K562 (cell line): ENCODE measurements around the gene GJC2. TPM values are rescaled to one million over a fixed set of nuclear protein-coding genes. Genes with fewer than 3 reads are reported as not detected.

Experiments
- ATAC-seq: fragments of 200-7000 bp; cut with Tn5 transposase; 3 replicates; pipeline ENCODE4 v1.9.1; 2020; ENCODE audit warnings: moderate library complexity
- BruUV-seq: library from RNA; stranded (reverse); fragments of 400-500 nt; replicated peaks from 2 replicates; lab custom pipeline; 2021; lab: Mats Ljungman, UMichigan
- CTCF ChIA-PET: fragments of 300-600 bp; formaldehyde crosslinking; extraction: SDS; loops from one replicate; lab custom pipeline; 2021; ENCODE audit warnings: low intra/inter-chr PET ratio; lab: Yijun Ruan, JAX
- POLR2A ChIA-PET: fragments of 300-600, 350-650 bp; sonication (Branson Sonifier 250); formaldehyde crosslinking; extraction: SDS; loops from one replicate; lab custom pipeline; 2021; ENCODE audit warnings: antibody characterized with exemption, inconsistent platforms; lab: Yijun Ruan, JAX
- DNase-seq, 4 experiments: peaks; one replicate each; pipeline versions ENCODE4 v3.0.0 to v3.0.0-alpha.2; 2011 to 2018; ENCODE audit warnings: low spot score in 3 of 4, mixed read lengths in 3 of 4; ENCODE audit errors: extremely low read depth in 1 of 4
- FAIRE-seq: peaks from 2 replicates; lab custom pipeline; 2011; peaks lifted over from hg19 to GRCh38; lab: Jason Lieb, UNC
- H2AFZ ChIP-seq: 2 replicates; pipeline ENCODE4 v1.6.0; 2011; ENCODE audit warnings: low read depth, low read length, control low read depth, inconsistent platforms
- H3K27ac ChIP-seq: fragments of 200-600 bp; 3 replicates; pipeline ENCODE4 v1.8.0; 2011; ENCODE audit warnings: low read depth, mild to moderate bottlenecking, control low read depth, inconsistent platforms, low read length, moderate library complexity, mixed read lengths; ENCODE audit errors: extremely low read depth
- H3K27me3 ChIP-seq, 2 experiments: fragments of 300-600 bp in 1 of 2; 2 replicates in 1 of 2; 3 replicates in 1 of 2; pipeline versions ENCODE4 v1.6.0 to v1.8.0; 2011; ENCODE audit warnings: inconsistent platforms in 2 of 2, low read length in 2 of 2, mild to moderate bottlenecking in 1 of 2, mixed read lengths in 1 of 2, moderate library complexity in 1 of 2; ENCODE audit not compliant: control insufficient read depth in 2 of 2, insufficient read depth in 2 of 2
- H3K36me3 ChIP-seq: fragments of 300-600 bp; 3 replicates; pipeline ENCODE4 v1.8.0; 2011; ENCODE audit warnings: mild to moderate bottlenecking, low read length, inconsistent platforms; ENCODE audit not compliant: control insufficient read depth, insufficient read depth
- H3K4me1 ChIP-seq, 2 experiments: fragments of 200-600 bp in 1 of 2; replicated peaks in 1 of 2; 2 replicates in 1 of 2; 3 replicates in 1 of 2; pipeline versions ENCODE4 v1.5.1 to v1.8.0; 2011; ENCODE audit warnings: inconsistent platforms in 2 of 2, low read length in 2 of 2, mild to moderate bottlenecking in 1 of 2, mixed read lengths in 1 of 2, moderate library complexity in 1 of 2; ENCODE audit not compliant: control insufficient read depth in 2 of 2, insufficient read depth in 2 of 2
- H3K4me2 ChIP-seq: 2 replicates; pipeline ENCODE4 v1.6.1; 2011; ENCODE audit warnings: low read length, control low read depth, inconsistent platforms, mixed read lengths; ENCODE audit not compliant: insufficient read depth
- H3K4me3 ChIP-seq: fragments of 200-600 bp; sonication (generic), shearing (Covaris generic); 2 replicates; pipeline ENCODE4 v1.5.1; 2016; ENCODE audit warnings: control low read depth, inconsistent platforms
- H3K79me2 ChIP-seq: fragments of 200-600 bp; 3 replicates; pipeline ENCODE4 v1.8.0; 2011; ENCODE audit warnings: low read length, inconsistent platforms; ENCODE audit not compliant: control insufficient read depth, insufficient read depth
- H3K9ac ChIP-seq, 2 experiments: 2 replicates each; pipeline versions ENCODE4 v1.6.0 to v1.6.1; 2011; ENCODE audit warnings: low read depth in 2 of 2, low read length in 2 of 2, control low read depth in 1 of 2, inconsistent platforms in 1 of 2, mild to moderate bottlenecking in 1 of 2, mixed read lengths in 1 of 2; ENCODE audit not compliant: insufficient read depth in 1 of 2
- H3K9me1 ChIP-seq: one replicate; pipeline ENCODE4 v1.6.0; 2011; ENCODE audit warnings: inconsistent platforms, mild to moderate bottlenecking, low read length, moderate library complexity; ENCODE audit not compliant: control insufficient read depth, insufficient read depth
- H3K9me3 ChIP-seq: replicated peaks from 2 replicates; pipeline ENCODE4 v1.5.1; 2011; ENCODE audit warnings: low read depth, low read length, inconsistent platforms; ENCODE audit not compliant: control insufficient read depth, insufficient read depth
- H4K20me1 ChIP-seq: replicated peaks from 2 replicates; pipeline ENCODE4 v1.6.1; 2011; ENCODE audit warnings: low read length, inconsistent platforms, mixed read lengths; ENCODE audit not compliant: control insufficient read depth, insufficient read depth
- HEY1 ChIP-seq: fragments of 250-450 bp; sonication (Bioruptor Pico); IDR thresholded peaks from 2 replicates; pipeline ENCODE4 v1.5.0; 2020; ENCODE audit warnings: mild to moderate bottlenecking, moderate library complexity, borderline replicate concordance
- KHSRP ChIP-seq: fragments of 450-650 bp; IDR thresholded peaks from 2 replicates; pipeline ENCODE4 v1.6.1; 2017
- NFYB ChIP-seq: IDR thresholded peaks from 2 replicates; pipeline ENCODE4 v1.6.1; 2011; ENCODE audit warnings: mild to moderate bottlenecking, moderate library complexity; ENCODE audit not compliant: insufficient read length; ENCODE audit errors: extremely low read depth
- SAP30 ChIP-seq: fragments of 200-600 bp; sonication (generic); IDR thresholded peaks from 2 replicates; pipeline ENCODE4 v1.6.1; 2012; ENCODE audit warnings: borderline replicate concordance, low read depth, mild to moderate bottlenecking, moderate library complexity, low read length, control low read depth, inconsistent platforms; ENCODE audit not compliant: insufficient read depth, poor library complexity, severe bottlenecking
- XRCC3 ChIP-seq: fragments of 450-650 bp; IDR thresholded peaks from 2 replicates; pipeline ENCODE4 v1.6.1; 2017; ENCODE audit warnings: mild to moderate bottlenecking, moderate library complexity
- XRCC4 ChIP-seq: IDR thresholded peaks from one replicate; pipeline ENCODE4 v1.6.1; 2011; ENCODE audit not compliant: insufficient read depth, insufficient read length; ENCODE audit errors: extremely low read depth
- ZNF253 ChIP-seq: fragments of 250-450 bp; sonication (Bioruptor Pico); conservative IDR thresholded peaks from 2 replicates; pipeline ENCODE4 v1.6.1; 2021; ENCODE audit warnings: mild to moderate bottlenecking
- WGBS: fragments of 100-300 bp; shearing (Covaris generic); methylation state at CpG from one replicate; pipeline ENCODE4 v1.1.6; 2016; ENCODE audit warnings: low coverage, mixed read lengths; ENCODE audit not compliant: insufficient coverage; ENCODE audit errors: missing lambda C conversion rate; 5-methylcytosine and 5-hydroxymethylcytosine counted together
- in situ Hi-C: fragments of 300-500 bp; cut with MboI; formaldehyde crosslinking; loops from 4 replicates; pipeline ENCODE4 v1.15.0; 2018; ENCODE audit warnings: inconsistent platforms, mixed read lengths
- intact Hi-C: fragments of 100-400 bp; cut with micrococcal nuclease; formaldehyde crosslinking; loops from 2 replicates; pipeline ENCODE4 v1.14.2; 2022
- polyA plus RNA-seq, 8 experiments: library from polyadenylated mRNA; depleted of rRNA in 4 of 8; stranded (reverse) in 5 of 8; unstranded in 3 of 8; fragments of >200 nt; fragmentation: Nextera tagmentation in 2 of 8; fragmentation: Illumina TruSeq in 1 of 8; extraction: Ambion mirVana in 2 of 8; extraction: Trizol in 1 of 8; gene quantifications; 2 replicates each; pipeline versions ENCODE4 v1.2.1 to v1.2.3, GENCODE V29; 2011 to 2014; ENCODE audit warnings: inconsistent platforms in 1 of 8, missing spikeins in 1 of 8
- total RNA-seq, 7 experiments: library from RNA; depleted of rRNA in 6 of 7; stranded (reverse); fragments of >200 nt in 6 of 7; fragmentation: Illumina TruSeq in 2 of 7; extraction: Trizol in 2 of 7; gene quantifications; 2 replicates each; pipeline versions ENCODE4 v1.2.1 to v1.2.3, GENCODE V29; 2011 to 2021; ENCODE audit warnings: low replicate concordance in 1 of 7
- TF ChIP-seq, protein P1 (sequence below), 2 experiments: fragments of 450-650 bp; IDR thresholded peaks; 2 replicates each; pipeline ENCODE4 v1.6.1; 2016

Gene GJC2
- total and polyA plus RNA-seq, 9 of the 15 experiments (the other 6 are each of a cell fraction or from before 2014, with no cell fraction given) = 0.03 to 0.62 (median 0.11) TPM; not detected in 2

DNA sequence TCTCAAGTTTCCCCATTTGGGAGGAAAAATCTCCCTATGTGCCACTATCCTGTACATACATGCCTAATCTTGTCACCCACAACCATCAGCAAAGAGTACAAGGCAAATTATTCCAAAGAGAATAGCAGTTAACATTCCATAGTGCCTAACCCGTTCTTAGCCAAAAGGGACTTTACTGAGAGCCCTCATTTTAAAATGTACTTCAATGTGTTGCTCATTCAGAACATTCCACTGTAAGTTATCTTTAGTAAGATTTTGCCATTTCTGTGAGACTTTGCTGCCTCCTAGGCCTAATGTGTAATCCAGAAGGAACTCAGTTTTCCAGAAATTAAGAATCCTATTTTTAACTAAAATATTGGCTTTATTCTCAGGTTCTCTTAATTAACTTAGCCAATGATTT is 29.4 kb upstream of the GJC2 start:
- no peak overlapping the region for H2AFZ ChIP-seq
- no peaks in the 10 kb centered on the region for H3K9me3 ChIP-seq
- H3K9me1 ChIP-seq = no peaks in the 10 kb centered on the region
- in situ Hi-C loops (no loop called here), intact Hi-C loops (no loop called here)
- TF ChIP-seq XRCC3 = no peak
- no peak for TF ChIP-seq XRCC4
- TF ChIP-seq HEY1 = no peak
- TF ChIP-seq ZNF253 = no peak
- no peak for TF ChIP-seq KHSRP
- TF ChIP-seq NFYB = no peak
- no peak for TF ChIP-seq SAP30
- TF ChIP-seq, protein P1, sequence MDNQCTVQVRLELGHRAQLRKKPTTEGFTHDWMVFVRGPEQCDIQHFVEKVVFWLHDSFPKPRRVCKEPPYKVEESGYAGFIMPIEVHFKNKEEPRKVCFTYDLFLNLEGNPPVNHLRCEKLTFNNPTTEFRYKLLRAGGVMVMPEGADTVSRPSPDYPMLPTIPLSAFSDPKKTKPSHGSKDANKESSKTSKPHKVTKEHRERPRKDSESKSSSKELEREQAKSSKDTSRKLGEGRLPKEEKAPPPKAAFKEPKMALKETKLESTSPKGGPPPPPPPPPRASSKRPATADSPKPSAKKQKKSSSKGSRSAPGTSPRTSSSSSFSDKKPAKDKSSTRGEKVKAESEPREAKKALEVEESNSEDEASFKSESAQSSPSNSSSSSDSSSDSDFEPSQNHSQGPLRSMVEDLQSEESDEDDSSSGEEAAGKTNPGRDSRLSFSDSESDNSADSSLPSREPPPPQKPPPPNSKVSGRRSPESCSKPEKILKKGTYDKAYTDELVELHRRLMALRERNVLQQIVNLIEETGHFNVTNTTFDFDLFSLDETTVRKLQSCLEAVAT (IDR thresholded peaks at IDR 0.05) = no peak
- H3K36me3 ChIP-seq = no peaks in the 10 kb centered on the region
- no TSS peak for BruUV-seq
- H3K4me2 ChIP-seq = no peak overlapping the region
- H3K4me3 ChIP-seq = no peak overlapping the region
- FAIRE-seq = no peak
- no peak overlapping the region for H3K9ac ChIP-seq
- H4K20me1 ChIP-seq = no peaks in the 10 kb centered on the region
- no peak overlapping the region for H3K27ac ChIP-seq
- 41% methylated on average over 1 of the region's 1 CpG for WGBS
- H3K4me1 ChIP-seq = peaks cover 0 to 3% of the 10 kb centered on the region in 2 experiments; a peak in 2 of 5 replicates
- ChIA-PET POLR2A (interaction anchor here (0.7 kb wide), 1 partner anchor 13 kb away, joined by 3 read pairs; no protein-coding TSS in a partner anchor), CTCF (no interaction called here)
- DNase-seq = no peak
- no peaks in the 10 kb centered on the region for H3K27me3 ChIP-seq
- ATAC-seq = no peak
- H3K79me2 ChIP-seq = no peaks in the 10 kb centered on the region
